ENCODE measurements around the gene IGSF22.
A peak's percentile ranks its signal among the peaks of the same experiment; 100 is the strongest.

DNA sequence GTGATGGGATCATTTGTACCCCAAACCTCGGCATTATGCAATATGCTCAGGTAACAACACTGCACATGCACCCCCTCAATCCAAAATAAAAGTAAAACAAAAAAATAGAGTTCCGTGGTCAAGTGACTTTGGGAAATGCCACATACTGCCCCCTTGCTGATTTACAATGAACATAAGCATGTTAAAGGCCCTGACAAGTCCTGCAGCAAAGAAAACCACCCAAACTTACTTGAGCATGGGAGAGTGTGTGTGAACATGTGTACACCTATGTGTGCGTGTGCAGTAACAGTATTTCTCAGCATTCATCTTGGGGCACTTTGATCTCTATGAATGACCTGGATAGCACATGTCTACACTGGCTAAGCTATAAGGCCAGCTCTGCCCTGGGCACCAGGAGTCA lies 15.8 kb upstream of the IGSF22 start:
- TF ChIP-seq EZH2 (optimal IDR thresholded peaks at IDR 0.05; ENCODE audit: low read depth, low read length) (no peak), EZH2phosphoT487 (IDR thresholded peaks at IDR 0.05; ENCODE audit: low read length) (no peak), CTCF (IDR thresholded peaks at IDR 0.05; ENCODE audit: low read length) (peak; percentile 14; the same call in 1 of the 2 replicates)
